DND-41 (cell line): ENCODE measurements around the gene KCMF1.

Experiments
- CTCF ChIP-seq: IDR thresholded peaks from 2 replicates; pipeline ENCODE4 v1.5.1; 2012; ENCODE audit warnings: borderline replicate concordance, low read length, moderate library complexity, mild to moderate bottlenecking; ENCODE audit not compliant: poor library complexity, severe bottlenecking; ENCODE audit errors: extremely low read depth
- EZH2 ChIP-seq: IDR thresholded peaks from 3 replicates; pipeline ENCODE4 v1.6.1; 2012; ENCODE audit warnings: borderline replicate concordance, low read depth, mild to moderate bottlenecking, moderate library complexity, low read length, inconsistent platforms; ENCODE audit not compliant: severe bottlenecking

GRCh38 chr2:84970210-84970867, 622 bp upstream of the KCMF1 start:
- TF ChIP-seq EZH2 (no peak), CTCF (no peak)
